ENCODE results near the gene PPP1R2C.

GRCh38 chrX:42759881-42760280, 18.1 kb downstream of the PPP1R2C start:
- TF ChIP-seq CTCF (IDR thresholded peaks at IDR 0.05; ENCODE audit: low read depth, low read length, missing input control) (no peak), YY1 (IDR thresholded peaks at IDR 0.05) (no peak), ATF3 (IDR thresholded peaks at IDR 0.05) (no peak), REST (IDR thresholded peaks at IDR 0.05) (no peak), MAX (IDR thresholded peaks at IDR 0.05) (no peak), TAF1 (conservative IDR thresholded peaks at IDR 0.05) (no peak), SP1 (IDR thresholded peaks at IDR 0.05) (no peak), RAD21 (IDR thresholded peaks at IDR 0.05) (no peak), ZBTB33 (IDR thresholded peaks at IDR 0.05) (no peak), GABPA (IDR thresholded peaks at IDR 0.05 in 1 of 2, conservative IDR thresholded peaks at IDR 0.05 in 1 of 2) (no peak), RXRA (IDR thresholded peaks at IDR 0.05) (no peak), JUND (IDR thresholded peaks at IDR 0.05) (no peak), HNF4A (conservative IDR thresholded peaks at IDR 0.05) (no peak)
